HG03432 (cell line): Measurements from ENCODE around the gene CEP350.
"Not testable (repeated sequence)": the region's sequence is repeated elsewhere in the genome, so short reads cannot be mapped to it uniquely, and the experiment has no call there.

Experiments
- ATAC-seq: cut with Tn5 transposase; IDR thresholded peaks from one replicate; pipeline ENCODE4 v1.9.1; 2021; ENCODE audit warnings: mild to moderate bottlenecking, moderate library complexity; ENCODE audit not compliant: unreplicated experiment

CEP350 gene

GRCh38 chr1:180116964-180117763 lies 162.6 kb downstream of the CEP350 start:
- no peak for ATAC-seq

- ATAC-seq = no peak
Measured at GRCh38 chr1:180117764-180118116, 163.1 kb downstream of the CEP350 start.

- no peak for ATAC-seq
Measured at GRCh38 chr1:180119837-180120236, 165.2 kb downstream of the CEP350 start.

GRCh38 chr1:180123463-180123936 lies 168.9 kb downstream of the CEP350 start:
- ATAC-seq = no peak

- no peak for ATAC-seq
Measured at GRCh38 chr1:180130651-180131050, 176.0 kb downstream of the CEP350 start.

GRCh38 chr1:180131510-180131909 lies 176.9 kb downstream of the CEP350 start:
- ATAC-seq = no peak

- ATAC-seq = no peak
Measured at GRCh38 chr1:180133193-180133592, 178.6 kb downstream of the CEP350 start.

- not testable (repeated sequence) for ATAC-seq
Measured at GRCh38 chr1:180133688-180134087, 179.1 kb downstream of the CEP350 start.

- ATAC-seq = no peak
Measured at GRCh38 chr1:180135535-180135934, 180.9 kb downstream of the CEP350 start.

GRCh38 chr1:180136331-180136967 lies 181.8 kb downstream of the CEP350 start:
- no peak for ATAC-seq

- no peak for ATAC-seq
Measured at GRCh38 chr1:180136968-180137356, 182.4 kb downstream of the CEP350 start.

- no peak for ATAC-seq
Measured at GRCh38 chr1:180137776-180138175, 183.2 kb downstream of the CEP350 start.

GRCh38 chr1:180141381-180141934 lies 186.8 kb downstream of the CEP350 start:
- no peak for ATAC-seq

- ATAC-seq = no peak
Measured at GRCh38 chr1:180143359-180143758, 188.7 kb downstream of the CEP350 start.

GRCh38 chr1:180144659-180145357 lies 190.2 kb downstream of the CEP350 start:
- no peak for ATAC-seq

GRCh38 chr1:180145446-180145845 lies 190.8 kb downstream of the CEP350 start:
- ATAC-seq = no peak

GRCh38 chr1:180150982-180151381 lies 196.4 kb downstream of the CEP350 start:
- no peak for ATAC-seq

- ATAC-seq = no peak
Measured at GRCh38 chr1:180151508-180151907, 196.9 kb downstream of the CEP350 start.

- ATAC-seq = no peak
Measured at GRCh38 chr1:180152588-180152987, 198.0 kb downstream of the CEP350 start.

GRCh38 chr1:180153032-180153431 lies 198.4 kb downstream of the CEP350 start:
- no peak for ATAC-seq

- ATAC-seq = no peak
Measured at GRCh38 chr1:180154003-180154324, 199.4 kb downstream of the CEP350 start.
